ENCODE measurements around the gene PIK3CB. TPM values are rescaled to one million over a fixed set of nuclear protein-coding genes. Genes with fewer than 3 reads are reported as not detected.

The PIK3CB gene
- total RNA-seq, 4 donors from 2014 or later: 60.2 to 90.0 (median 78.5) TPM

GRCh38 chr3:138767498-138768104, 67.1 kb downstream of the PIK3CB start:
- TF ChIP-seq POLR2A (IDR thresholded peaks at IDR 0.05) (no peak), CTCF (IDR thresholded peaks at IDR 0.05) (no peak)
- Histone ChIP-seq H3K9me3 (no peaks in the 10 kb centered on the region), H3K4me1 (peaks cover 0 to 7% of the 10 kb centered on the region in 2 donors), H3K4me3 (replicated peaks in 1 of 3) (no peak overlapping the region), H3K36me3 (no peaks in the 10 kb centered on the region), H3K27me3 (no peaks in the 10 kb centered on the region), H3K27ac (no peak overlapping the region)
- 91 to 97% methylated on average over 9 to 10 of the region's 11 CpGs for WGBS, 2 donors
- no peak for DNase-seq
- intact Hi-C loops (cut with DNase I): no loop called here

- no peak for DNase-seq
- Histone ChIP-seq H3K4me1 (no peaks in the 10 kb centered on the region), H3K27ac (no peak overlapping the region), H3K4me3 (replicated peaks in 1 of 3) (no peak overlapping the region), H3K9me3 (no peaks in the 10 kb centered on the region), H3K36me3 (no peaks in the 10 kb centered on the region), H3K27me3 (no peaks in the 10 kb centered on the region)
- WGBS, 2 donors: 93 to 95% methylated on average over 2 of the region's 2 CpGs
- TF ChIP-seq CTCF (IDR thresholded peaks at IDR 0.05): no peak
- no peak for TF ChIP-seq POLR2A (IDR thresholded peaks at IDR 0.05)
- intact Hi-C loops (cut with DNase I): no loop called here
Measured at GRCh38 chr3:138761002-138761401, 73.7 kb downstream of the PIK3CB start.

GRCh38 chr3:138748190-138748589, 86.5 kb downstream of the PIK3CB start:
- no peak for DNase-seq
- no peak overlapping the region for H3K4me3 ChIP-seq (replicated peaks in 1 of 3)
- WGBS, 2 donors: 83 to 91% methylated on average over 2 of the region's 2 CpGs
- no peaks in the 10 kb centered on the region for H3K36me3 ChIP-seq
- peaks cover 0 to 12% of the 10 kb centered on the region in 2 donors for H3K4me1 ChIP-seq
- TF ChIP-seq POLR2A (IDR thresholded peaks at IDR 0.05) (no peak), CTCF (IDR thresholded peaks at IDR 0.05) (no peak)
- H3K27ac ChIP-seq: no peak overlapping the region
- intact Hi-C loops (cut with DNase I): no loop called here
- H3K9me3 ChIP-seq: no peaks in the 10 kb centered on the region
- H3K27me3 ChIP-seq: no peaks in the 10 kb centered on the region

- TF ChIP-seq CTCF (IDR thresholded peaks at IDR 0.05) (no peak), POLR2A (IDR thresholded peaks at IDR 0.05) (no peak)
- H3K27me3 ChIP-seq: no peaks in the 10 kb centered on the region
- no peaks in the 10 kb centered on the region for H3K36me3 ChIP-seq
- intact Hi-C loops (cut with DNase I): no loop called here
- H3K4me1 ChIP-seq: peaks cover 4 to 15% of the 10 kb centered on the region in 2 donors
- 47 to 48% methylated on average over 1 of the region's 1 CpG for WGBS, 2 donors
- no peak for DNase-seq
- H3K9me3 ChIP-seq: no peaks in the 10 kb centered on the region
- H3K4me3 ChIP-seq (replicated peaks in 1 of 3): no peak overlapping the region
- H3K27ac ChIP-seq: no peak overlapping the region
Measured at GRCh38 chr3:138747225-138747624, 87.5 kb downstream of the PIK3CB start.

- Histone ChIP-seq H3K27me3 (no peaks in the 10 kb centered on the region), H3K9me3 (no peaks in the 10 kb centered on the region), H3K4me3 (replicated peaks in 1 of 3) (no peak overlapping the region), H3K27ac (no peak overlapping the region), H3K36me3 (peaks cover 0 to 5% of the 10 kb centered on the region in 2 donors), H3K4me1 (peaks cover 9 to 11% of the 10 kb centered on the region in 2 donors)
- intact Hi-C loops (cut with DNase I): no loop called here
- no peak for DNase-seq
- TF ChIP-seq CTCF (IDR thresholded peaks at IDR 0.05): no peak
- 87 to 92% methylated on average over 5 of the region's 5 CpGs for WGBS, 2 donors
Measured at GRCh38 chr3:138740072-138740471, 94.7 kb downstream of the PIK3CB start.

All from thyroid gland (tissue), 4 donors.